HG03521 (cell line): ENCODE results near the gene F2R.

Experiments used
- ATAC-seq: cut with Tn5 transposase; IDR thresholded peaks from one replicate; pipeline ENCODE4 v1.9.1; 2021; ENCODE audit warnings: mild to moderate bottlenecking, moderate library complexity; ENCODE audit not compliant: unreplicated experiment

Gene F2R

DNA sequence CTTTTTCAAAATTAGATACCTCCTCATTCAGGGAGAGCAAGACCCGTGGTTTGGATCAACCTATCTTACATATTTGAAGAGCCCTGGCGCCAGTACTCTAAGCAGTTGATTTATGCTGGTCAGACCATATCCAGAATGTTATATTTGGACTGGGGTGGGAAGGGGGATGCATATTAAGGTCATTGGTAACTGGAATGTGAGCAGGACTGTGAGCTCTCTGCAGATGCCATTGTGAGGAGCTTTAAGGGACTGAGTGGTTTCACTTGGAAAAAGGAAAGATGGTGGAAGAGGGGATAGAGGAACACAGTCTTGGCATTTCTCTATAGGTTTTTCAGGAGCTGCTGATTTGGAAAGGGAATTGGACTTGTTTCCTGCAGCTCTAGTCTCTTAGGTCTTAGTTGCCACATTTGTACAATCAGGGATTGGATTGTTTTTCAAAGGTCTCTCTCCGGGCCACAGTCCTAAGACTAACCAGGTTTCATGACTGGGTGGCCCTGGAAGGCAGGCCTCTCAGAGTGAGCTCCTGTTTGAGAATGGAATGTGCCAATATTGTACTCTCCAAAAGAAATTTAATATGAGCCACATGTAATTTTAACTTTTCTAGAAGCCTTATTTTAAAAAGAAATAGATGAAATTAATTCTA, 25.8 kb upstream of the F2R start:
- no peak for ATAC-seq

DNA sequence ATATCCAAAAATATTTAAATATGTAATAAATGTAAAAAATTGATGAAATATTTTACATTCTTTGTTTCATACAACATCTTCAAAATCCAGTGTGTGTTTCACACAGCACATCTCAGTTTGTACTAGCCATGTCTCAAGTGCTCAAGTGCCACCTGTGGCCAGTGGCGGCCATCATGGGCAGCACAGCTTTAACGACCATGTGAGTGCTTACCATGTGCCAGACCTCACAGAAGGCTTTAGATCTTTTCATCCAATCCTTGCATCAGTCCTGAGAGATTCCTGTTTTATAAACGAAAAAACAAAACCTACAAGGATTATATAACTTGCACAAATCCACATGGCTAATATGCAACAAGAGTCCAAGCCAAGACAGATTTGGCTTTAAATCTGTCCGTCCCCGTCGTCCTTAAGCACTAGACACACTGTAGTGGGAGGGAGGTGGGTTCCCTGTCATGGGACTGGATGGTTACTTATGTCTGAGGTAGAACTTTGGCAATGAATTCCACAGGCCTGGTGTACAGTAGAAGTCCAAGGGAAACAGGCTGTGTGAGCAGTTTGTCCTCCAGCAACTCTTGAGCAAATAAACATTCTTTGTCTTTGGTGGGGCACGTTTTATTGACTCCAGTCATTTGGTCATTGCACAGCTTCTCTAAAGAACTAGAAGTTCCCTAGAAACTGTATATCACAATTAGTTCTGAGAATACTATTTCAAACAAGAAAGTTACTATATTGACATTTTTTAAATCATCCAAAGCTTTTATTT, 25.0 kb upstream of the F2R start:
- no peak for ATAC-seq

DNA sequence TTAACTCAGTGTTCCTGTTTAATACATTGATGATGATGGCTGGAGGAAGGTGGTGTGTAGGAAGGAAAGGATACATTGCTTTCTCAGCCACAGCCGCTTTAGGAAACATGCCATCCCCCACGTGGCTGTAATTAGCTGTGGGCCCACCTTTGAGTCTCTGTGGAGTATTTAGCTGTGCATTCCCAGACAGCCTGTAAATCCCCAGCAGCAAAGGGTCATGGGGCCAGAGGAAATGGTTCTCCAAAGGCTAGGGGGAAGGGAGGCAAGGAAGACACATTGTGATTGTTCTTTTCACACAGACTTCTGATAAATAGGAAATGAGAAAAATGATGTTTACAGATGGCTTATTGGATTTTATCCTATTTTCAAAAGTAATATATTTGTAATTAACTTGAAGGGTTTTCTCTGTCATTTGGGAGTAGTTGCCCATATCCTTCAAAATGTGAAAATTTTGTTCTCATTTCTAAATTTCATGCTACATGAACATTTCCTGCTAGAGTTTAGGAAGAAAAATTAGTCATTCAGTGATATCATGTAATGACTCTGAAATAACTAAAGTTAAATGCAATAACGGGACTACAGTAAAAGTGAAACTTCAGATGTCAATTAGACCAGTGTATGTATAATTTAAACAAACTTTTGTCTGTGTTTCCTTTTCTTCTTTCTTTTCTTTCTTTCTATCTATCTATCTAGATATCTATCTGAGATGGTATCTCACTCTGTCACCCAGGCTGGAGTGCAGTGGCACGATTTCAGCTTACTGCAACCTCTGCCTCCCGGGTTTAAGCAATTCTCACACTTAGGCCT, 24.3 kb upstream of the F2R start:
- ATAC-seq = no peak

DNA sequence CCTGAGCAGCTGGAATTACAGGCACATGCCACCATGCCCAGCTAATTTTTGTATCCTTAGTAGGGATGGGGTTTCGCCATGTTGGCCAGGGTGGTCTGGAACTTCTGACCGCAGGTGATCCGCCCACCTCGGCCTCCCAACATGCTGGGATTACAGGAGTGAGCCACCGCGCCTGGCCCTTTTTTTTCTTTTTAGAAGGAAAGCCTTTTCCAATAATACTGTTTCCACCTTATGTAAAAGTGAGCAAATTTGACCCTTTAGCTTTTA, 23.7 kb upstream of the F2R start:
- no peak for ATAC-seq

DNA sequence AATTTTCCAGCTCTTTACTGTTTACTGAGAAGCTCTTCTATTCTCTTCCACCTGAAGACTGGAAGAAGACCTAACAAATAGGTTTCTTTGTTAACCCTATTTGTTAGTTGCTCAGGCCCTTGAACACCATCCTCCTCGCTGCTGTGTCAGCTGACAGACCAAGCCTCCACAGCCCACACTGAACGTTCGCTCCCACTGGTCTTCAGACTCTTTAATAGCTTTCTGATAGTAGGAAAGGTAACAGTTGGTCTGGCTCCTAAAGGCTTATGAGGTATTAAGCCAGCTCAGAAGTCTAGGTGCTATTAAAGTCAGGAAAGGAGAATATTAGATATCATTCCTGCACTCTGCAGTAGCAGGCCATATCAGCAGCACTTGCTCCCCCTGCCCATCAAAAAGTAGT, 23.3 kb upstream of the F2R start:
- ATAC-seq = no peak

DNA sequence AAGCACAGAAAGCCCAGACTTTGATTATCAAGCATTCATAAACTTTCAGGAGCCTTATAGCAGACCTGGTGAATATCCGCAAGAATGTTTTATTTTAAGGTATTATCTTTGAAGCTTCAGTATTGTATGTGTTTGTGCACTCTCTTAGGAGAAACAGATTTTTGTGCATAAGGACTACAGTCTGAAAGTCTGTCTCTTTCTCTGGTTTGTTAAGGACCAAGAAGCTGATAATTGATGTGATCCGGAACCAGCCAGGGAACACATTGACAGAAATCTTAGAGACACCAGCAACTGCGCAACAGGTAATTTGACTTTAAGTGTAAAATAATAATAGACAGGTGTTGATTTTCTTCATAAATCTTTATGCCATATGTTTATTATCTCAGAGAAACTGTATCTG, 22.8 kb upstream of the F2R start:
- no peak for ATAC-seq

DNA sequence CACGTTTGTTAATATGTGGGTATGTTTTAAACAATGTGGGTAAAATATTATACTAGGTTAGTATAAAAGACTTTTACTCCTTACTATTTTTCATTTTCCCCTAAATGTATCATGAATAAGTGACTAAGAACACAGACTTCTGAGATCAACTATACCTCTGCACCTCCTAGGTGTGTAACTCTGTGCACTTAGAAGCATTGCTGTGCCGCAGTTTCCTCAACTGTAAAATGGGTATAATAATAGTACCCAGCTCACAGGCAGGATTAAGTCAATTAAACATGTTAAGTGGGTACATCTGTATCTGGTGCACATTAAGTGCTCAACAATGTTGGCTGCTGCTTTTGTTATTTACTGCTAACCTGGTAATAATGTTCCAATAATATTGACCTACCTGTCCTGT, 21.6 kb upstream of the F2R start:
- ATAC-seq = no peak

DNA sequence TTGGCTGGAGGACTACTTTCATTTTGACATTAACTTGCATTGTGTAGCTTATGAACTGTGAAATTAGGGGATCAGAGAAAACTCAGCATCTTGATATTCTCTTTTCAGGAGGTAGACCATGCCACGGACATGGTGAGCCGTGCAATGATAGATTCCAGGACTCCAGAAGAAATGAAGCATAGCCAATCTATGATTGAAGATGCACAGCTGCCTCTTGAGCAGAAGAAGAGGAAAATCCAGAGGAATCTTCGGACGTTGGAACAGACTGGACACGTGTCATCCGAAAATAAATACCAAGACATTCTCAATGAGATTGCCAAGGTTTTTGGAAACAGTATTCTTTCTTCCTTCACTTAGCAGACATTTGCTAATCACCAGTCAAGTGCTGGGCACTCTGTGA, 20.6 kb upstream of the F2R start:
- no peak for ATAC-seq

DNA sequence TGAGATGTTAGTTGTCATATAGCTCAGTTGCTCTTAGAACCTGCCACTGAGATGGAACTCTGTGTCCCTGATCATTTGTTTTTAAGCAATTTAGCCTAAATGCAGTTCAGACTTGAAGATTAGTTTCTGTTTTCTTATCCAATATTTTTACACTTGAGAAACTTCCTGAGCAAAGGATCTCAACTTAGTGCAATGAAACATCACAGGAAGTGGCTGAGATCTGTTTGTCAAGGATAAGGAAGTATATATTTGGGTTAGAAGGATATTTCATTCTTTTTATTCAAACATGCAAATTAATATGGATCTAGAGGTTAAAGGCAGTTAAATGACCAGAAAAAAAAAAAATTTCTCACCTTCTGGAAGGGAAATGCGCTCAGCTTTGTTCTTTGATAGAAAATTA, 19.7 kb upstream of the F2R start:
- ATAC-seq = no peak

DNA sequence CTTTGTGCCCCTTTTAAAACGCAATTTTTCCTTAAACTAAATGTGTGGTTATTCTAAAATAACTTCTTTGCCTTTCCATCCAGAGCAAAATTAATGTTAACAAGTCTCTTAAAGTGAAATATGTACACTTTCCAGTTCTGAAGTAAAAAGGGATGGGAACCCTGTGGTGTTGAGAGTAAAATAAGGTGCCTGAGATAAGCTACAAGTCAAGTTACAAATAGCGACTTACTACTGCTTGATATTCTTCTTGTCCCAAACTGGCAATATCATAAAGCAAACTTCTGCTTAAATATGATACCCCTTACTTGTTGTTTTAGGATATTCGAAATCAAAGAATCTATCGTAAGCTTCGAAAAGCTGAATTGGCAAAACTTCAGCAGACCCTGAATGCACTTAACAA, 18.3 kb upstream of the F2R start:
- no peak for ATAC-seq

DNA sequence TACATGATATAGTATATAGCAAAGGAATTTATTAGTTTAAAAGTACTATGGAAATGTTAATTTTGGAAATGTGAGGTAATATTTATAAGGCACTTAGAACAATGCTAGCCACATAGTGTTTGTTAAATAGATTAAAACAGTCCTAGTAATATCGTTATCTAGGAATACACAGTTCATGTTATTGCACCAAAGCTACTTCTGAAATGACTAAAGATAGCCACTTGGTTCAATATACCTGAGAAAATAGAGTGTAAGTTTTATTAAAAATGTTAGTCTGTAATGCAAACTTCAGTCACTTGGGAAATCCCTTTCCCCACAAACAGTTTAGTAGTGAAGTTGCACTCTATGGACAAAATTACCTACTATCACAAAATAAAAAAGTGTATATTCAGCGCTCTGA, 15.4 kb upstream of the F2R start:
- ATAC-seq = no peak

DNA sequence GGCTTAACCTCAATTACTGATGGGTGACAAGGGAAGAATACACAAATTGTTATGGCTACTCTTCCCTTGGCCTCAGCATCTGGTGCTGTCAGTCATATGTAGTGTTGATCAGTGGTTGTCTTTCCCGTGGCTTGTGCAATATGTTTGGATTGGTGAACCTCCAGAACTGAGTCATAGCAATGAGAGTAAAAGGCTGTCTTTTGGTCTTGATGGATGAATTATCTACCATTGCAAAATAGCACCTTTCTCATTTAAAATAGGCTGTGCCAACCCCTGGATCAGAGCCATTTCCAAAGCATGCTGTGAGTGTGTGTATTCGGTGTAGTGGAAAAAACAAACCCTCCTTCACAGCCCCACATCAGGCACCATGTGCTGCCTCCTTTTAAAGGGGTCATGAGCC, 14.6 kb upstream of the F2R start:
- no peak for ATAC-seq

DNA sequence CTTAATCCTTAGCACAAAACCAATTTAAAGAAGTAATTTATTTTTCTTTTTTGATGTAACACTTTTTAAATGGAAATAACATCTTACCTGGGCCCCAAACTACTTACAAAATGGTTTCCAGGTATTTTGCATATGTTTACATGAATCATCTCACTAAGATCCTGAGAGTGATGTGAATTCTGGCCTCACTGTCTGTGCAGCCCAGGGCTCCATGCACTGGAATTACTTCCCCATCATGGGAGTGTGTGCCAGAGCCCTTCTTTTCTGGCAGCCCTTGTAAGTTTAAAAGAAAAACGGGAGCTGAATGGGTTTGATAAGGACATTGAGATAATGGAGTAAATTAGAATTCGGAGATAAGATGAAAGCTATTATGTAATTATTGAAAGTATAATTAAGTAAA, 12.2 kb upstream of the F2R start:
- ATAC-seq = no peak

DNA sequence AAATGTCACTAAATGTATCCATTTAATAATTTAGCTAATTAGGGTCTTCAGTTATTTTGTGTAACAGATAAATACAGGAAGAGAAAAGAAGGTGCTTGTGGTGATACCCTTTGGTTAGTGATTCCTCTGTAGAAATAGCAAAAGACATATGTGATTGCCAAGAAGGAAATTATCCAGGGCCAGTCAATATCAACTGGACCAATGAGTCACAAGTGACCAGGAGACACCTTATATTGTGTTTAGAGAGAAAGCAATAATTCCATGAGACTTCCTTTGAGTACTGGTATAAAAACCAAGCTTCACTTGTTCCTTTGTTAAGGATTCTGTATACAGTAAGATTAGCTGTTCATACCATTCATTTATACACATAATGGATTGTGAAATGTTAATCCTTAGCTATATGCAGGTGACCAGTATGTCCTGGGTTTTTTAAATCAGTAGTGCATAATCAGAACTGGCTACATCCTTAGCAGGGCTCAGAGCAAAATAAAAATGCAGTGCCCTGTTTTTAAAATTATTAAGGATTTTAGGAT, 11.7 kb upstream of the F2R start:
- no peak for ATAC-seq

DNA sequence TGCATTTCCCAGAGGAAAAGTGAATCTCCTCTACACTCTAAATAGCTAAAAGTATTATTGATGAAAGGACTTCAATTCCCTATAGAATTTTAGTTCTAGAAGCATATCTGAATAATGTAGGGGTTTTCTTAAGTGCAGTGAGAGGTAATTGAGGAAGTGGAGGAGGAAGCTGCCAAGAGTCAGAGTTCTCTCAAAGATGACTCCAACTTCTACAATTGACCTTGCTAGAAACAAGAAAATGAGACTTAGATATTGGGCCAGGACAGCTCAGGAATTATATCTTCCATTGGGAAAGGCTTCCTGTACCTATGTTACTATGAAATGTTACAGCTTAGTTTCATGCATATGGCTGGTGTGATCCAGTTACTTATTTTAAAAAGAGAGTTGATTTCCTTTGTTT, 10.4 kb upstream of the F2R start:
- ATAC-seq = no peak

DNA sequence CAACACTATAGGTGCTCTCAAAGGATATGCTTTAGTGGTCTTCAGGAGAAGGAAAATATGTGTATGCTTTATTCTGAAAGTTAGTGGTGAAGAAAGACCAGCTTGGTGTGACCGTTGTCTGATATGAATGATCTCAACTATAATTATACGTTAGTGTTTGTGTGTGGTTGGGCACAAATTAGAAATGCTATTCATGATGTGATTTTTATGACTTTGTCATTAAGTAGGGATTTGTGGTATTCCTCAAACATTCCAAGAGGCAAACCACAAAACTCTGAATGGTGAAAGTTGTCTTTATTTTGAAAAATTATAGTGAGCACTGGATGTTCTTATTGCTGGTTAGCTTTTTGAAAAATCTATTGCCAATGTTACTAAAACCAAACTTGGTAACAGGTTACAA, 6.2 kb upstream of the F2R start:
- ATAC-seq = no peak

DNA sequence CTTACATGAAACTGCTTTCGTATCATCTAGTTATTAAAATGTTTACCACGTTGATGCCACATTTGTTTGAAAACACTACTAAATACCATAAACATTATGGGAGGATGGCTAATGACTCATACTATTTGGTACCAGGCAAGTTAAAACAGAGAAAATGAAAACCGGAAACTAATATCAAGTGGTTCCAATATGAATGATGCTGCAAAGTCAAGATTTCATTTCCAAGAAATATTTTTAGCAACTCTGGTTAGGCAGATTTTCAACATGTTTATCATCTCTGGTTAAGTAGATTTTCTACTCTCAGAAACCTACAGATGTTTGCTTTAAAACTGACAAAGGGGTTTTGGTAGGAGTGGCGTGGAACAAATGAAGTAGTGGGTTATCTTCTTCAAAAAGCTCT, 4.9 kb upstream of the F2R start:
- no peak for ATAC-seq

DNA sequence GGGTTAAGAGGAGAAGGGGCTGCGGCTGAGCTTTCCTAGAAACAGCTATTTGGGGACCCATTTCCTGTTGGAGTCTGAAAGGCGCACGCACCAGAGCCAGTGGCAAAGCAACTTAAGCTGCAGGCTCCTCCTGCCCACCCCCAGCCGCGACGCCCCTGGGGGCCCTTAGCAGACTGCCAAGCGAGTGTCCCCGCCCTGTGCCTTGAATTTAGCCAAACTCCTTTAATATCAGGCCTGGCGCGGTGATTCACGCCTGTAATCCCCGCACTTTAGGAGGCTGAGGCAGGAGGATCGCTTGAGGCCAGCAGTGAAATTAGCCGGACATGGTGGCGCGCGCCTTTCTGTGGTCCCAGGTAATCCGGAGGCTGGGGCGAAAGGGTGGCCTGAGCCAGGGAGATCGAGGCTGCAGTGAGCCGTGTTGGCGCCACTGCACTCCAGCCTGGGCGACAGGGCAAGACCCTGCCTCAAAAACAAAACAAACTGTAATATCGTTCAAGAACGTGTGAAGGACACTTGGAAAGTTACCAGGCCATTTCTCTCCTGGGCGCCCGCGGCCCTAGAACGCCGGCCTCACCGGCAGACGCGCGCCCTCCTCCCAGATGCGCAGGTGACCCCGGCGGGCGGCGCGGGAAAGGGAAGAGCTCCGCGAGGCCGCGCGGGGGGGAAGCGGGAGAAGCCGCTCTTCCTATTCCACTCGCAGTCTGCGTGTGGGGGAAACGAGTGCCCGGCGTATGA, 1.0 kb upstream of the F2R start:
- ATAC-seq = no peak

DNA sequence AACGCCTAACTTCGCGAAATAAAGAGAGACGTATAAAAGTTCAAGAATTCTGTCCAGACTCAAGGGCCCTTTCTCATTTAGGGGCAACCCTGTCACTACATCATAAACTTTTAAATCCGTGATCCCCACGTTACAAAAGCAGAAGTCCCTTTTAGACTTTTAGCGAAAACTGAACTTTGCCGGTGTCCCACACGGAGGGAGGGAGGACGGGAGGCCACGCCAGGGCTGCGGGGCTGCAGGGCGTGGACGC, 515 bp upstream of the F2R start:
- no peak for ATAC-seq

DNA sequence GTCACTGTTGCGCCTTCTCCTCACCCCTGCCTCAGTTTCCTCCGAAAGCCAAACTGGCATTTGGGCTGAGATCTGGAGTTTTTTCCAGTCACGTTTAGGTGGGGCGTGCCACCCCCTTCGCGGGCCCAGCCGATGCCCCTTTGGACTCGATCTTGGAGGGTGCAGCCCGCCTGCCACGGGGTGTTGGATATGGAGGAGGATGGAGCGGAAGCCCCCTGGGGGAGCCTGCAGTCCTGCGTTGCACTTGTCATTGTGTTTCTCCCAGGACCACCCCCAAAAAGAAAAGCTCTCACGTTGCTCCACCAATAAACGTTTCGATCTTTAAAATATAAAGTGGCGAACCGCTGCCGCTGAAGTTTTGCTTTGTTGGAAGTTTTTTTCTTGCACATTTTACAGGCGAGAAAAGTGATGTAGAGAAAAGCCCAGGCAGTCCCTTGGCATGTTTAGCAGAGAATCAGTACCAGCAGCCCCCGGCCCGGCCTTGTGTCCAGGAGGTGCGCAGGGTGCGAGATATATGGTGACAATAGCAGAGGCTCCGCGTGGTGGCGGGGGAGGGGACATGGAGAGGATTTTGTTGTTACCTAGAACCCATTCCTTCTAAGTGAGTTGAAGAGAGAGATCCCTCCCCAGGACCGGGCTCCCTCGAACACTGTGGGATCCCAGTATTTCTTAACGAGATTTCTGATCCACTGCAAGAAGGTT, 681 bp downstream of the F2R start:
- ATAC-seq = no peak
